Thyroid gland (tissue), 4 donors: ENCODE results near the gene ADGRG6. TPM values are rescaled to one million over a fixed set of nuclear protein-coding genes. Genes with fewer than 3 reads are reported as not detected.

Experiments
- DNase-seq, 2 donors: peaks; one replicate each; pipeline ENCODE4 v3.0.0-alpha.2; 2019
- H3K27ac ChIP-seq, 3 donors: fragments of 200-600 bp; sonication (generic); 1 replicate in 2 of 3; 2 replicates in 1 of 3; pipeline ENCODE4 v1.5.1; 2016 to 2019; ENCODE audit warnings: mild to moderate bottlenecking in 1 of 3, moderate library complexity in 1 of 3
- H3K27me3 ChIP-seq: fragments of 200-600 bp; sonication (generic); one replicate; pipeline ENCODE4 v1.5.1; 2019
- H3K36me3 ChIP-seq, 2 donors: fragments of 200-600 bp; sonication (generic); one replicate each; pipeline ENCODE4 v1.5.1; 2016 to 2019
- H3K4me1 ChIP-seq, 2 donors: fragments of 200-600 bp; sonication (generic); one replicate each; pipeline ENCODE4 v1.5.1; 2017 to 2019
- H3K4me3 ChIP-seq, 3 donors: fragments of 200-600 bp; sonication (generic); replicated peaks in 1 of 3; 1 replicate in 2 of 3; 2 replicates in 1 of 3; pipeline ENCODE4 v1.5.1; 2016; ENCODE audit warnings: mild to moderate bottlenecking in 1 of 3
- H3K9me3 ChIP-seq: fragments of 200-600 bp; sonication (generic); one replicate; pipeline ENCODE4 v1.5.1; 2017
- CTCF ChIP-seq, 6 experiments: fragments of 200-600 bp in 3 of 6; fragments of 450-650 bp in 3 of 6; sonication (generic) in 3 of 6; IDR thresholded peaks; one replicate each; pipeline ENCODE4 v1.5.1; 2016 to 2019; ENCODE audit warnings: antibody characterized with exemption in 6 of 6, mild to moderate bottlenecking in 2 of 6, inconsistent platforms in 1 of 6, moderate library complexity in 1 of 6
- POLR2A ChIP-seq, 2 donors: fragments of 450-650 bp; IDR thresholded peaks; one replicate each; pipeline ENCODE4 v1.6.1; 2017; ENCODE audit warnings: antibody characterized with exemption in 2 of 2, mild to moderate bottlenecking in 2 of 2, moderate library complexity in 1 of 2
- WGBS, 2 donors: methylation state at CpG; one replicate each; pipeline ENCODE4 v1.1.5; 2017; 5-methylcytosine and 5-hydroxymethylcytosine counted together
- intact Hi-C: fragments of 100-400 bp; cut with DNase I; formaldehyde crosslinking; loops from one replicate; pipeline ENCODE4 v1.15.1; 2023
- total RNA-seq, 4 donors: library from RNA; depleted of rRNA; stranded (reverse); fragments of >200 nt; gene quantifications; one replicate each; pipeline ENCODE4 v1.2.3, GENCODE V29; 2016

The ADGRG6 gene
- total RNA-seq, 4 donors from 2014 or later: 2.9 to 10.5 (median 7.1) TPM

GRCh38 chr6:142293121-142293520, 8.7 kb upstream of the ADGRG6 start:
- DNase-seq: no peak
- Histone ChIP-seq H3K4me1 (no peaks in the 10 kb centered on the region), H3K9me3 (no peaks in the 10 kb centered on the region), H3K4me3 (no peak overlapping the region), H3K27ac (no peak overlapping the region), H3K36me3 (no peaks in the 10 kb centered on the region), H3K27me3 (no peaks in the 10 kb centered on the region)
- WGBS, 2 donors: 95 to 100% methylated on average over 2 of the region's 2 CpGs
- intact Hi-C loops: no loop called here
- TF ChIP-seq CTCF (IDR thresholded peaks at IDR 0.05): no peak
- TF ChIP-seq POLR2A (IDR thresholded peaks at IDR 0.05): no peak

GRCh38 chr6:142294679-142295078, 7.1 kb upstream of the ADGRG6 start:
- WGBS, 2 donors: 85 to 92% methylated on average over 1 of the region's 1 CpG
- no peak for TF ChIP-seq CTCF (IDR thresholded peaks at IDR 0.05)
- TF ChIP-seq POLR2A (IDR thresholded peaks at IDR 0.05): no peak
- H3K4me3 ChIP-seq: no peak overlapping the region
- H3K36me3 ChIP-seq: no peaks in the 10 kb centered on the region
- H3K9me3 ChIP-seq: no peaks in the 10 kb centered on the region
- H3K27ac ChIP-seq: no peak overlapping the region
- no peaks in the 10 kb centered on the region for H3K27me3 ChIP-seq
- no peaks in the 10 kb centered on the region for H3K4me1 ChIP-seq
- no peak for DNase-seq
- intact Hi-C loops: no loop called here

GRCh38 chr6:142296975-142297604, 4.7 kb upstream of the ADGRG6 start:
- WGBS, 2 donors: 90 to 96% methylated on average over 2 of the region's 2 CpGs
- Histone ChIP-seq H3K36me3 (no peaks in the 10 kb centered on the region), H3K27me3 (no peaks in the 10 kb centered on the region), H3K27ac (no peak overlapping the region), H3K9me3 (no peaks in the 10 kb centered on the region), H3K4me3 (no peak overlapping the region), H3K4me1 (peaks cover 6 to 9% of the 10 kb centered on the region in 2 donors)
- no peak for DNase-seq
- intact Hi-C loops: no loop called here
- no peak for TF ChIP-seq POLR2A (IDR thresholded peaks at IDR 0.05)
- TF ChIP-seq CTCF (IDR thresholded peaks at IDR 0.05): no peak

- Histone ChIP-seq H3K4me1 (peaks cover 7 to 11% of the 10 kb centered on the region in 2 donors), H3K9me3 (no peaks in the 10 kb centered on the region), H3K27me3 (no peaks in the 10 kb centered on the region), H3K36me3 (no peaks in the 10 kb centered on the region), H3K4me3 (no peak overlapping the region), H3K27ac (no peak overlapping the region)
- intact Hi-C loops: no loop called here
- WGBS, 2 donors: 85 to 88% methylated on average over 3 of the region's 3 CpGs
- DNase-seq: no peak
- no peak for TF ChIP-seq CTCF (IDR thresholded peaks at IDR 0.05)
- TF ChIP-seq POLR2A (IDR thresholded peaks at IDR 0.05): no peak
These were observed 4.2 kb upstream of the ADGRG6 start for GRCh38 chr6:142297605-142297995.

GRCh38 chr6:142297996-142298753, 3.6 kb upstream of the ADGRG6 start:
- H3K4me3 ChIP-seq: no peak overlapping the region
- WGBS, 2 donors: 70 to 74% methylated on average over 3 of the region's 3 CpGs
- H3K36me3 ChIP-seq: no peaks in the 10 kb centered on the region
- H3K9me3 ChIP-seq: no peaks in the 10 kb centered on the region
- intact Hi-C loops: no loop called here
- no peaks in the 10 kb centered on the region for H3K27me3 ChIP-seq
- peaks cover 7 to 11% of the 10 kb centered on the region in 2 donors for H3K4me1 ChIP-seq
- no peak for DNase-seq
- no peak for TF ChIP-seq CTCF (IDR thresholded peaks at IDR 0.05)
- H3K27ac ChIP-seq: no peak overlapping the region
